HEK293 (cell line): Measurements from ENCODE around the gene DNAH8.

Experiments
- TRIM28 ChIP-seq: IDR thresholded peaks from 2 replicates; pipeline ENCODE4 v1.6.1; 2011; ENCODE audit warnings: low read length, control low read depth, borderline replicate concordance
- ZNF544 ChIP-seq: fragments of 450-650 bp; formaldehyde crosslinking; IDR thresholded peaks from 2 replicates; pipeline ENCODE4 v1.5.0; 2017; ENCODE audit warnings: missing biosample characterization, missing genetic modification characterization
- ZNF658 ChIP-seq: fragments of 450-650 bp; formaldehyde crosslinking; IDR thresholded peaks from 2 replicates; pipeline ENCODE4; 2016; ENCODE audit warnings: missing biosample characterization, missing genetic modification characterization
- ZNF777 ChIP-seq: fragments of 450-650 bp; formaldehyde crosslinking; IDR thresholded peaks from 2 replicates; pipeline ENCODE4 v1.5.1; 2017; ENCODE audit warnings: missing biosample characterization, missing genetic modification characterization, borderline replicate concordance
- TF ChIP-seq, protein P1 (sequence below): fragments of 450-650 bp; formaldehyde crosslinking; IDR thresholded peaks from 2 replicates; pipeline ENCODE4 v1.5.1; 2016; ENCODE audit warnings: missing biosample characterization, missing genetic modification characterization

DNA sequence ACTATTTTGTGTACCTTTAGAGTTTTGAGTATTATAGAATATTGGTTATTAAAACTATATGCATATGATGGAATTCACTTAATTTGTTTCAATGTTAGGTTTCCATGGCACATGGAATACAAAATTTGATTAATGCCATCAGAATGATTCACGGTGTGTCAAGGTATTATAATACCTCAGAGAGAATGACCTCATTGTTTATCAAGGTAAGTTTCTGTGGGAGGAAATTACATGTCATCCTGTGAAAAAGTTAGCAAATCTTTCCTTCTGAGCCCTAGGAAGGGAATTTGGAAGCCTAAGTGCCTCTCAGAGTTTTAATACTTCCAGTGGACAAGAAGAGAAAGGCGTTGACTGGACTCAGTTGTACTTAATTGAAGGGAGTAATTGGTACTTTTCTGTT is 40.8 kb downstream of the DNAH8 start:
- no peak for TF ChIP-seq ZNF544 (tag by site-specific recombination)
- no peak for TF ChIP-seq ZNF658 (tag by site-specific recombination)
- TF ChIP-seq TRIM28: no peak
- TF ChIP-seq, protein P1, sequence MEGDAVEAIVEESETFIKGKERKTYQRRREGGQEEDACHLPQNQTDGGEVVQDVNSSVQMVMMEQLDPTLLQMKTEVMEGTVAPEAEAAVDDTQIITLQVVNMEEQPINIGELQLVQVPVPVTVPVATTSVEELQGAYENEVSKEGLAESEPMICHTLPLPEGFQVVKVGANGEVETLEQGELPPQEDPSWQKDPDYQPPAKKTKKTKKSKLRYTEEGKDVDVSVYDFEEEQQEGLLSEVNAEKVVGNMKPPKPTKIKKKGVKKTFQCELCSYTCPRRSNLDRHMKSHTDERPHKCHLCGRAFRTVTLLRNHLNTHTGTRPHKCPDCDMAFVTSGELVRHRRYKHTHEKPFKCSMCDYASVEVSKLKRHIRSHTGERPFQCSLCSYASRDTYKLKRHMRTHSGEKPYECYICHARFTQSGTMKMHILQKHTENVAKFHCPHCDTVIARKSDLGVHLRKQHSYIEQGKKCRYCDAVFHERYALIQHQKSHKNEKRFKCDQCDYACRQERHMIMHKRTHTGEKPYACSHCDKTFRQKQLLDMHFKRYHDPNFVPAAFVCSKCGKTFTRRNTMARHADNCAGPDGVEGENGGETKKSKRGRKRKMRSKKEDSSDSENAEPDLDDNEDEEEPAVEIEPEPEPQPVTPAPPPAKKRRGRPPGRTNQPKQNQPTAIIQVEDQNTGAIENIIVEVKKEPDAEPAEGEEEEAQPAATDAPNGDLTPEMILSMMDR (tag by site-specific recombination): no peak
- no peak for TF ChIP-seq ZNF777
